HPDE6-E6E7 (cell line): ENCODE results near the gene C1orf116.

Experiments used
- DNase-seq: peaks from one replicate; pipeline ENCODE4 v3.0.0; 2011; ENCODE audit warnings: missing footprints; ENCODE audit errors: extremely low spot score

The C1orf116 gene

GRCh38 chr1:207032528-207033017 is at the start of gene C1orf116:
TSS of gene C1orf116 (minus strand) at chr1:207032756. CDS start at chr1:207027598, 5,158 bp downstream.
- DNase-seq = peak; percentile 88

GRCh38 chr1:207081806-207082205 is 49.2 kb upstream of the C1orf116 start:
- DNase-seq = no peak

- DNase-seq = no peak
Measured at GRCh38 chr1:207081088-207081487, 48.5 kb upstream of the C1orf116 start.

- DNase-seq = no peak
Measured at GRCh38 chr1:207079706-207080241, 47.2 kb upstream of the C1orf116 start.

GRCh38 chr1:207078578-207079132 is 46.1 kb upstream of the C1orf116 start:
- DNase-seq = no peak

- DNase-seq = peak; percentile 53
Measured at GRCh38 chr1:207077470-207078377, 45.2 kb upstream of the C1orf116 start.

GRCh38 chr1:207077012-207077411 is 44.5 kb upstream of the C1orf116 start:
- DNase-seq = no peak

- DNase-seq = no peak
Measured at GRCh38 chr1:207076181-207076955, 43.8 kb upstream of the C1orf116 start.

- peak; percentile 61 for DNase-seq
Measured at GRCh38 chr1:207073906-207074820, 41.6 kb upstream of the C1orf116 start.

- no peak for DNase-seq
Measured at GRCh38 chr1:207072233-207072632, 39.7 kb upstream of the C1orf116 start.

GRCh38 chr1:207071426-207071825 is 38.9 kb upstream of the C1orf116 start:
- DNase-seq = no peak

GRCh38 chr1:207070811-207071210 is 38.3 kb upstream of the C1orf116 start:
- no peak for DNase-seq

- DNase-seq = no peak
Measured at GRCh38 chr1:207069858-207070506, 37.4 kb upstream of the C1orf116 start.

- no peak for DNase-seq
Measured at GRCh38 chr1:207069061-207069460, 36.5 kb upstream of the C1orf116 start.

GRCh38 chr1:207067665-207068064 is 35.1 kb upstream of the C1orf116 start:
- no peak for DNase-seq

- DNase-seq = no peak
Measured at GRCh38 chr1:207067185-207067584, 34.6 kb upstream of the C1orf116 start.

- no peak for DNase-seq
Measured at GRCh38 chr1:207064561-207064960, 32.0 kb upstream of the C1orf116 start.

- no peak for DNase-seq
Measured at GRCh38 chr1:207063014-207063413, 30.5 kb upstream of the C1orf116 start.

GRCh38 chr1:207062058-207062457 is 29.5 kb upstream of the C1orf116 start:
- DNase-seq = no peak

GRCh38 chr1:207060596-207060995 is 28.0 kb upstream of the C1orf116 start:
- DNase-seq = no peak
